Measurements from ENCODE around the gene PLB1. TPM values are rescaled to one million over a fixed set of nuclear protein-coding genes. Genes with fewer than 3 reads are reported as not detected.

PLB1 gene
- total and polyA plus RNA-seq, 2 donors (not counting 1 experiment from before 2014, with no cell fraction given) = 0.25 to 0.51 TPM

DNA sequence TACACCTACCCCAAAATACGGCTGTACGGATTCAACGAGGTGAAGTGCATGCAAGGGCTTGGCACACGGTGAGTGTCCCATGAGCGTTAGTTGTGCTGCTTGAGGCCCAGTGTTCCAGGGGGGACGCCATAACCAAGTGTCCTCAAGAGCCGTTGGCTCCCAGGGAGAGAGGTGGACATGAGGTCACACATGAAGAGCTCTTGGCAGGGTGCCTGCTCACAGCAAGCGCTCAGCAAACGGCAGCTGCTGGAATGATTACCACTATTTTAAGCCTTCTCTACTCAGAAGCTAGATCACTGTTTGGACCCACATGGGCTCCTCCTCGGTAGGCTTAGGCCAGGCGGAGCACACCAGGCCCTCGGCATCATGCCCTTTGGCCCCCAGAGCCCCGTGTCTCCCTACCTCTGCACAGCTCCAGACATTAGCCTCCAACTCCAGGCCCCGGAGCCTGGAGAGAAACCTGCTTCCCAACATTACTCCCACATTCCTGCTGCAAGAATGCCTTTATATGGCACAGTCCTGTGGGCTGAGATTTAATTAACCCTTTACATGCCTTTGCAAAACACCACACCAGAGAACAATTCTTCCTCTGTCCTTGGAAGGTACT, 187.3 kb downstream of the PLB1 start:
- ATAC-seq (ENCODE audit: low read depth) (no peak), DNase-seq (no peak)
- Histone ChIP-seq H2AFZ (ENCODE audit: insufficient read depth, low read depth, low read length, poor library complexity, severe bottlenecking) (no peak overlapping the region), H3K9ac (ENCODE audit: low read length) (no peak overlapping the region), H3K4me3 (ENCODE audit: control extremely low read depth in 1 of 5, extremely low read depth in 1 of 5, insufficient read depth in 1 of 5, low read depth in 2 of 5, low read length in 4 of 5) (no peak overlapping the region), H3K4me1 (ENCODE audit: control insufficient read depth in 2 of 2, insufficient read depth in 2 of 2, low read length in 2 of 2) (peaks cover 11 to 13% of the 10 kb centered on the region in 2 donors), H3K4me2 (replicated peaks; ENCODE audit: low read depth, low read length, poor library complexity, severe bottlenecking) (no peak overlapping the region), H3K79me2 (ENCODE audit: control insufficient read depth, insufficient read depth, low read length) (no peaks in the 10 kb centered on the region), H3K27ac (ENCODE audit: low read length in 2 of 2) (no peak overlapping the region), H3K9me3 (ENCODE audit: control extremely low read depth in 1 of 3, control insufficient read depth in 2 of 3, insufficient read depth in 1 of 3, low read length in 2 of 3) (no peaks in the 10 kb centered on the region), H3K36me3 (replicated peaks in 1 of 2; ENCODE audit: control extremely low read depth in 1 of 2, control insufficient read depth in 1 of 2, extremely low read depth in 1 of 2, insufficient read depth in 2 of 2, low read length in 1 of 2) (no peaks in the 10 kb centered on the region), H4K20me1 (ENCODE audit: control insufficient read depth, insufficient read depth, low read length, poor library complexity, severe bottlenecking) (no peaks in the 10 kb centered on the region), H3K27me3 (replicated peaks in 1 of 4; ENCODE audit: control extremely low read depth in 1 of 4, control insufficient read depth in 3 of 4, insufficient read depth in 4 of 4, low read length in 3 of 4) (no peaks in the 10 kb centered on the region)
- no peaks in the 10 kb centered on the region for H3K9me3 Mint-ChIP-seq (ENCODE audit: insufficient read depth)
- WGBS (ENCODE audit: insufficient coverage) = 97% methylated on average over 14 of the region's 14 CpGs
- ChIA-PET CTCF (no interaction called here), POLR2A (interaction anchor here (0.6 kb wide), 1 partner anchor 87 kb away, joined by 9 read pairs; no protein-coding TSS in a partner anchor)
- no peak overlapping the region for H3K27ac Mint-ChIP-seq
- H3K27me3 Mint-ChIP-seq = no peaks in the 10 kb centered on the region
- peaks cover 15% of the 10 kb centered on the region for H3K4me1 Mint-ChIP-seq
- intact Hi-C loops (cut with micrococcal nuclease) = no loop called here
- no peak overlapping the region for H3K4me3 Mint-ChIP-seq
- no peak for TF ChIP-seq EZH2 (IDR thresholded peaks at IDR 0.05; ENCODE audit: borderline replicate concordance, insufficient read depth, low read depth, low read length, poor library complexity, severe bottlenecking)
- no peak for TF ChIP-seq CTCF (IDR thresholded peaks at IDR 0.05)

DNA sequence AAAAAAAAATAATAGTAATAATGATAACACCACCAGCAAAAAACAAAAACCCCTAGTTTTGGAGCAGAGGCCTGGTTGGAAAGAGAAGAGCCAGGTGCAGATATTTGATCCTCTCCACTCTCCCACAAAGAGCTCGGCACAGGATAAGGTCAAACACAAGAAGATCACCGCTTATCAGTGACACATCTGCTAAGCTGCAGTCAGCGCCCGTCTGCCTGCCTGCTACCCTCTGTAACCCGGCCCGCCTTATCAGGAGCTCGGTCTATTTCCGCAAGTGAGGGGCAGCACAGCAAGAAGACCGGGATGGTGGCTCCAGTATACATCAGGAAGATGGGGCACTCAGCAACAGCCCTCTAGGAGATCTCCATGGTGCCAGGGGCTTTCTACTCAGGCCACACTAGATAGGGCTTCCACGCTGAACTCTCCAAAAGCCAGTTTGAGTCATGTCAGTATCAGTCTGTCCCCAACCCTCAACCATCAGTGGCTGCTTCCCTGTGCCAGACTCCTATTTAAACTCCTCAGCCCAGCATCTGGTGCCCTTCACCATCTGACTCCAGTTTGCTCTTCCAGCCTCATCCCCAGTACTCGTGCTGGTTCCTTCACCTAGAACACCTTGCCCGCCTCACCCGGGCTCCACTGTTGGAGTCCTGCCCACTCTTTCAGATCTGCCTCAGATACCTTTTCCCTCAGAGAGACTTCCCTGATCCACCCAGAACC, 188.4 kb downstream of the PLB1 start:
- H3K27ac Mint-ChIP-seq = no peak overlapping the region
- WGBS (ENCODE audit: insufficient coverage) = 95% methylated on average over 13 of the region's 13 CpGs
- intact Hi-C loops (cut with micrococcal nuclease) = no loop called here

More for the DNA sequence above, 188.4 kb downstream of the PLB1 start:
- Mint-ChIP-seq H3K27me3 (no peaks in the 10 kb centered on the region), H3K9me3 (ENCODE audit: insufficient read depth) (no peaks in the 10 kb centered on the region), H3K4me3 (no peak overlapping the region), H3K4me1 (peaks cover 15% of the 10 kb centered on the region)
- Histone ChIP-seq H3K4me3 (ENCODE audit: control extremely low read depth in 1 of 5, extremely low read depth in 1 of 5, insufficient read depth in 1 of 5, low read depth in 2 of 5, low read length in 4 of 5) (no peak overlapping the region), H3K36me3 (replicated peaks in 1 of 2; ENCODE audit: control extremely low read depth in 1 of 2, control insufficient read depth in 1 of 2, extremely low read depth in 1 of 2, insufficient read depth in 2 of 2, low read length in 1 of 2) (no peaks in the 10 kb centered on the region), H3K27ac (ENCODE audit: low read length in 2 of 2) (no peak overlapping the region), H3K9ac (ENCODE audit: low read length) (no peak overlapping the region), H4K20me1 (ENCODE audit: control insufficient read depth, insufficient read depth, low read length, poor library complexity, severe bottlenecking) (no peaks in the 10 kb centered on the region), H3K4me2 (replicated peaks; ENCODE audit: low read depth, low read length, poor library complexity, severe bottlenecking) (no peak overlapping the region), H3K4me1 (ENCODE audit: control insufficient read depth in 2 of 2, insufficient read depth in 2 of 2, low read length in 2 of 2) (peaks cover 11 to 13% of the 10 kb centered on the region in 2 donors), H3K9me3 (ENCODE audit: control extremely low read depth in 1 of 3, control insufficient read depth in 2 of 3, insufficient read depth in 1 of 3, low read length in 2 of 3) (no peaks in the 10 kb centered on the region), H3K79me2 (ENCODE audit: control insufficient read depth, insufficient read depth, low read length) (no peaks in the 10 kb centered on the region), H3K27me3 (replicated peaks in 1 of 4; ENCODE audit: control extremely low read depth in 1 of 4, control insufficient read depth in 3 of 4, insufficient read depth in 4 of 4, low read length in 3 of 4) (no peaks in the 10 kb centered on the region), H2AFZ (ENCODE audit: insufficient read depth, low read depth, low read length, poor library complexity, severe bottlenecking) (no peak overlapping the region)
- DNase-seq (no peak), ATAC-seq (ENCODE audit: low read depth) (no peak)
- POLR2A ChIA-PET = no interaction called here
- TF ChIP-seq EZH2 (IDR thresholded peaks at IDR 0.05; ENCODE audit: borderline replicate concordance, insufficient read depth, low read depth, low read length, poor library complexity, severe bottlenecking) (no peak), CTCF (IDR thresholded peaks at IDR 0.05) (no peak)
- CTCF ChIA-PET = no interaction called here
